ENCODE data around the gene TGIF2. TPM values are rescaled to one million over a fixed set of nuclear protein-coding genes. Genes with fewer than 3 reads are reported as not detected.

The TGIF2 gene
- total and polyA plus RNA-seq, 2 donors (not counting 1 experiment from before 2014, with no cell fraction given) = 24.0 to 45.6 TPM

DNA sequence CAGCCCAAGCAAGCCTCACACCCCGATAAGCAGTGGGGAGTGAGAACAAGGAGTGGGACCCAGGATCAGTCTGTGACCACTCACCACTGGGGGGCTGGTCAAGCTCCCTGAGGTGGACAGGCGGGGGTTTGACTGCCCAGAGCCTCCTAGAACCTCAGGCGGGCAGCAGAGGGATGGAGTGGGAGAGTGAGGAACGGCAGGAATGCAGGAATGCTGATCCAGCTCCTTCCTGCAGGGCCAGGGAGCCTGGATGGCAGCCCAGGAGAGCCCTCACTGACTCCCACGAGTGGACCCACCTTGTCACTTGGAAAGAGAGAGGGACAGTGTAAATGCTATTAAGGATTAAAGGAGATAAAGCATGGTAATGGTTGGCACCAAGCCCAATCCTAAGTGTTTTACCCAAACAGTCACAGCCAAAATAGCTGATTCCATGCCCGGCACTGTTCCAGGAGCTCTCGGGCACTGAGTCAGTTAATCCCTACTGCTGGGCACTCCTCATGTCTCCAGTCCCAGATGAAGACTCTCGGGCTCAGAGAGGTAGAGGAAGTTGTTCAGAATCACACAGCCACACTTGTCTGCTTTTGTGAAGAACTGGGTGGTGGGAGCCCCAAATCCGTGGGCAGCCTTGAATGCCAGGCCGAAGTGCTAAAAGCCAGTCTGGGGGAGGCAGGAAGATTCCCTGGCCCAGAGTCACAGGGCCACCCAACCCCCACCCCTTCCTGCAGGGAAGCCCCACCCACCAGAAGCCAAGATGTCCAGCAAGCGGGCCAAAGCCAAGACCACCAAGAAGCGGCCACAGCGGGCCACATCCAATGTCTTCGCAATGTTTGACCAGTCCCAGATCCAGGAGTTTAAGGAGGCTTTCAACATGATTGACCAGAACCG lies 29.0 kb upstream of the TGIF2 start:
- ChIA-PET CTCF (interaction anchor here (0.6 to 1.0 kb wide), 2 partner anchors 60 to 376 kb away, joined by 3 read pairs; no protein-coding TSS in a partner anchor), POLR2A (no interaction called here)
- Mint-ChIP-seq H3K27me3 (no peaks in the 10 kb centered on the region), H3K4me3 (no peak overlapping the region), H3K9me3 (ENCODE audit: insufficient read depth) (no peaks in the 10 kb centered on the region), H3K4me1 (peaks cover 3% of the 10 kb centered on the region), H3K27ac (no peak overlapping the region)
- H3K9ac ChIP-seq (ENCODE audit: low read length) = no peak overlapping the region
- H3K4me1 ChIP-seq (ENCODE audit: control insufficient read depth in 2 of 2, insufficient read depth in 2 of 2, low read length in 2 of 2) = peaks cover 9 to 15% of the 10 kb centered on the region in 2 donors
- H3K79me2 ChIP-seq (ENCODE audit: control insufficient read depth, insufficient read depth, low read length) = peaks cover 3% of the 10 kb centered on the region
- H3K27me3 ChIP-seq (replicated peaks in 1 of 4; ENCODE audit: control extremely low read depth in 1 of 4, control insufficient read depth in 3 of 4, insufficient read depth in 4 of 4, low read length in 3 of 4) = peaks cover 0 to 3% (median 0%) of the 10 kb centered on the region in 4 experiments
- H2AFZ ChIP-seq (ENCODE audit: insufficient read depth, low read depth, low read length, poor library complexity, severe bottlenecking) = no peak overlapping the region
- no peak overlapping the region for H3K4me2 ChIP-seq (replicated peaks; ENCODE audit: low read depth, low read length, poor library complexity, severe bottlenecking)
- no peaks in the 10 kb centered on the region for H3K36me3 ChIP-seq (replicated peaks in 1 of 2; ENCODE audit: control extremely low read depth in 1 of 2, control insufficient read depth in 1 of 2, extremely low read depth in 1 of 2, insufficient read depth in 2 of 2, low read length in 1 of 2)
- H3K27ac ChIP-seq (ENCODE audit: low read length in 2 of 2) = no peak overlapping the region
- 99% methylated on average over 13 of the region's 15 CpGs for WGBS (ENCODE audit: insufficient coverage)
- no peaks in the 10 kb centered on the region for H4K20me1 ChIP-seq (ENCODE audit: control insufficient read depth, insufficient read depth, low read length, poor library complexity, severe bottlenecking)
- ATAC-seq (ENCODE audit: low read depth) = no peak
- no peaks in the 10 kb centered on the region for H3K9me3 ChIP-seq (ENCODE audit: control extremely low read depth in 1 of 3, control insufficient read depth in 2 of 3, insufficient read depth in 1 of 3, low read length in 2 of 3)
- intact Hi-C loops (cut with micrococcal nuclease) = no loop called here
- H3K4me3 ChIP-seq (ENCODE audit: control extremely low read depth in 1 of 5, extremely low read depth in 1 of 5, insufficient read depth in 1 of 5, low read depth in 2 of 5, low read length in 4 of 5) = no peak overlapping the region
- TF ChIP-seq, protein P1, sequence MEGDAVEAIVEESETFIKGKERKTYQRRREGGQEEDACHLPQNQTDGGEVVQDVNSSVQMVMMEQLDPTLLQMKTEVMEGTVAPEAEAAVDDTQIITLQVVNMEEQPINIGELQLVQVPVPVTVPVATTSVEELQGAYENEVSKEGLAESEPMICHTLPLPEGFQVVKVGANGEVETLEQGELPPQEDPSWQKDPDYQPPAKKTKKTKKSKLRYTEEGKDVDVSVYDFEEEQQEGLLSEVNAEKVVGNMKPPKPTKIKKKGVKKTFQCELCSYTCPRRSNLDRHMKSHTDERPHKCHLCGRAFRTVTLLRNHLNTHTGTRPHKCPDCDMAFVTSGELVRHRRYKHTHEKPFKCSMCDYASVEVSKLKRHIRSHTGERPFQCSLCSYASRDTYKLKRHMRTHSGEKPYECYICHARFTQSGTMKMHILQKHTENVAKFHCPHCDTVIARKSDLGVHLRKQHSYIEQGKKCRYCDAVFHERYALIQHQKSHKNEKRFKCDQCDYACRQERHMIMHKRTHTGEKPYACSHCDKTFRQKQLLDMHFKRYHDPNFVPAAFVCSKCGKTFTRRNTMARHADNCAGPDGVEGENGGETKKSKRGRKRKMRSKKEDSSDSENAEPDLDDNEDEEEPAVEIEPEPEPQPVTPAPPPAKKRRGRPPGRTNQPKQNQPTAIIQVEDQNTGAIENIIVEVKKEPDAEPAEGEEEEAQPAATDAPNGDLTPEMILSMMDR (IDR thresholded peaks at IDR 0.05) = no peak
- no peak for TF ChIP-seq EZH2 (IDR thresholded peaks at IDR 0.05; ENCODE audit: borderline replicate concordance, insufficient read depth, low read depth, low read length, poor library complexity, severe bottlenecking)
- no peak for DNase-seq

Measured in B cell (primary cell).